K562 (cell line): ENCODE measurements around the gene FTO. TPM values are rescaled to one million over a fixed set of nuclear protein-coding genes. Genes with fewer than 3 reads are reported as not detected.

Experiments used
- polyA plus RNA-seq, 8 experiments: library from polyadenylated mRNA; depleted of rRNA in 4 of 8; stranded (reverse) in 5 of 8; unstranded in 3 of 8; fragments of >200 nt; fragmentation: Nextera tagmentation in 2 of 8; fragmentation: Illumina TruSeq in 1 of 8; extraction: Ambion mirVana in 2 of 8; extraction: Trizol in 1 of 8; gene quantifications; 2 replicates each; pipeline versions ENCODE4 v1.2.1 to v1.2.3, GENCODE V29; 2011 to 2014; ENCODE audit warnings: inconsistent platforms in 1 of 8, missing spikeins in 1 of 8
- total RNA-seq, 7 experiments: library from RNA; depleted of rRNA in 6 of 7; stranded (reverse); fragments of >200 nt in 6 of 7; fragmentation: Illumina TruSeq in 2 of 7; extraction: Trizol in 2 of 7; gene quantifications; 2 replicates each; pipeline versions ENCODE4 v1.2.1 to v1.2.3, GENCODE V29; 2011 to 2021; ENCODE audit warnings: low replicate concordance in 1 of 7
- TF ChIP-seq, protein P1 (sequence below), 2 experiments: fragments of 450-650 bp; formaldehyde crosslinking in 1 of 2; IDR thresholded peaks; 2 replicates each; pipeline versions ENCODE4 v1.4.0 to v1.6.1; 2014 to 2020; ENCODE audit warnings: mild to moderate bottlenecking in 2 of 2, borderline replicate concordance in 1 of 2, low read depth in 1 of 2

FTO gene
- total and polyA plus RNA-seq, 9 of the 15 experiments (the other 6 are each of a cell fraction or from before 2014, with no cell fraction given): 11.3 to 27.7 (median 25.5) TPM

DNA sequence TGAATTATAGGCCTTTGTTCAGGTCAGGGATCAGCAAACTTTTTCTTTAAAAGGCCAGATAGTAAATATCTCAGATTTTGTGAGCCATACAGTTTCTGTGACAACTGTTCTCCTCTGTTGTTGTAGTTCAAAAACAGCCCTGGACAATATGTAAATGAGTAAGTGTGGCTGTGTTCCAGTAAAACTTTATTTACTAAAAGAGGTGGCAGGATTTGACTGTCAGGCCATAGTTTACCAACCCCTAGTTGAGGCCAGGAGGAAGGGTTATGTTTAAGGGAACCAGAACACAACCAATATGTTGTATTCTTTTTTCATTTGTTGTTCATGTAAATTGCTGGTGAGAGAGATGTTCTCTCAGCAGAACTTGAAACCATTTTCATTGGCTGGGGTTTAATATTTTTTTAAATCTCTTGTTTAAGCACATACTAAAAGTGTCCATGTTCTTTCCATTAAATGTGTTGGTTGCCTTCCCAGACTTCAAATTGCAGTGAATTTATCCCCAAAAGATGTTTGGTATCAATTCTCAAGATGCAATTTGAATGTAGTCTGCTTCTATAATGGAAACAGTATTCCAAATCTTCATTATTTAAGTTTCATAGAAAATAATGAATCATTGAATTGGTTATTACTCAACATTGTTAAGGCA, 260.3 kb downstream of the FTO start (continued):
- TF ChIP-seq, protein P1, sequence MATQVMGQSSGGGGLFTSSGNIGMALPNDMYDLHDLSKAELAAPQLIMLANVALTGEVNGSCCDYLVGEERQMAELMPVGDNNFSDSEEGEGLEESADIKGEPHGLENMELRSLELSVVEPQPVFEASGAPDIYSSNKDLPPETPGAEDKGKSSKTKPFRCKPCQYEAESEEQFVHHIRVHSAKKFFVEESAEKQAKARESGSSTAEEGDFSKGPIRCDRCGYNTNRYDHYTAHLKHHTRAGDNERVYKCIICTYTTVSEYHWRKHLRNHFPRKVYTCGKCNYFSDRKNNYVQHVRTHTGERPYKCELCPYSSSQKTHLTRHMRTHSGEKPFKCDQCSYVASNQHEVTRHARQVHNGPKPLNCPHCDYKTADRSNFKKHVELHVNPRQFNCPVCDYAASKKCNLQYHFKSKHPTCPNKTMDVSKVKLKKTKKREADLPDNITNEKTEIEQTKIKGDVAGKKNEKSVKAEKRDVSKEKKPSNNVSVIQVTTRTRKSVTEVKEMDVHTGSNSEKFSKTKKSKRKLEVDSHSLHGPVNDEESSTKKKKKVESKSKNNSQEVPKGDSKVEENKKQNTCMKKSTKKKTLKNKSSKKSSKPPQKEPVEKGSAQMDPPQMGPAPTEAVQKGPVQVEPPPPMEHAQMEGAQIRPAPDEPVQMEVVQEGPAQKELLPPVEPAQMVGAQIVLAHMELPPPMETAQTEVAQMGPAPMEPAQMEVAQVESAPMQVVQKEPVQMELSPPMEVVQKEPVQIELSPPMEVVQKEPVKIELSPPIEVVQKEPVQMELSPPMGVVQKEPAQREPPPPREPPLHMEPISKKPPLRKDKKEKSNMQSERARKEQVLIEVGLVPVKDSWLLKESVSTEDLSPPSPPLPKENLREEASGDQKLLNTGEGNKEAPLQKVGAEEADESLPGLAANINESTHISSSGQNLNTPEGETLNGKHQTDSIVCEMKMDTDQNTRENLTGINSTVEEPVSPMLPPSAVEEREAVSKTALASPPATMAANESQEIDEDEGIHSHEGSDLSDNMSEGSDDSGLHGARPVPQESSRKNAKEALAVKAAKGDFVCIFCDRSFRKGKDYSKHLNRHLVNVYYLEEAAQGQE (IDR thresholded peaks at IDR 0.05; ENCODE audit: borderline replicate concordance): no peak
- TF ChIP-seq, protein P1 (CRISPR knock-in tag; IDR thresholded peaks at IDR 0.05; ENCODE audit: low read depth): no peak
